Measurements from ENCODE around the gene MPIG6B. TPM values are rescaled to one million over a fixed set of nuclear protein-coding genes. Genes with fewer than 3 reads are reported as not detected.

The MPIG6B gene
- total RNA-seq, 6 donors from 2014 or later: 0.30 to 4.1 (median 1.2) TPM; not detected in 1

GRCh38 chr6:31762878-31763618 lies 39.9 kb downstream of the MPIG6B start:
- ATAC-seq (ENCODE audit: low FRiP score in 2 of 2) (peak in 1 of 2 donors; percentile 4), DNase-seq (no peak)
- H3K4me1 ChIP-seq: peaks cover 0 to 7% (median 6%) of the 10 kb centered on the region in 4 donors
- H3K27ac ChIP-seq: peak overlapping the region; percentile 9 to 57 (median 17)
- 17 to 84% methylated on average over 1 to 8 of the region's 8 CpGs for WGBS, 2 donors
- TF ChIP-seq POLR2AphosphoS5 (IDR thresholded peaks at IDR 0.05) (no peak), POLR2A (IDR thresholded peaks at IDR 0.05) (no peak), EP300 (IDR thresholded peaks at IDR 0.05) (no peak)
- TF ChIP-seq, protein P1, sequence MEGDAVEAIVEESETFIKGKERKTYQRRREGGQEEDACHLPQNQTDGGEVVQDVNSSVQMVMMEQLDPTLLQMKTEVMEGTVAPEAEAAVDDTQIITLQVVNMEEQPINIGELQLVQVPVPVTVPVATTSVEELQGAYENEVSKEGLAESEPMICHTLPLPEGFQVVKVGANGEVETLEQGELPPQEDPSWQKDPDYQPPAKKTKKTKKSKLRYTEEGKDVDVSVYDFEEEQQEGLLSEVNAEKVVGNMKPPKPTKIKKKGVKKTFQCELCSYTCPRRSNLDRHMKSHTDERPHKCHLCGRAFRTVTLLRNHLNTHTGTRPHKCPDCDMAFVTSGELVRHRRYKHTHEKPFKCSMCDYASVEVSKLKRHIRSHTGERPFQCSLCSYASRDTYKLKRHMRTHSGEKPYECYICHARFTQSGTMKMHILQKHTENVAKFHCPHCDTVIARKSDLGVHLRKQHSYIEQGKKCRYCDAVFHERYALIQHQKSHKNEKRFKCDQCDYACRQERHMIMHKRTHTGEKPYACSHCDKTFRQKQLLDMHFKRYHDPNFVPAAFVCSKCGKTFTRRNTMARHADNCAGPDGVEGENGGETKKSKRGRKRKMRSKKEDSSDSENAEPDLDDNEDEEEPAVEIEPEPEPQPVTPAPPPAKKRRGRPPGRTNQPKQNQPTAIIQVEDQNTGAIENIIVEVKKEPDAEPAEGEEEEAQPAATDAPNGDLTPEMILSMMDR (IDR thresholded peaks at IDR 0.05): no peak
- H3K9me3 ChIP-seq: no peaks in the 10 kb centered on the region
- no peak overlapping the region for H3K4me3 ChIP-seq
- H3K27me3 ChIP-seq: no peaks in the 10 kb centered on the region
- no peaks in the 10 kb centered on the region for H3K36me3 ChIP-seq

GRCh38 chr6:31763619-31763940 lies 40.4 kb downstream of the MPIG6B start:
- Histone ChIP-seq H3K4me1 (peaks cover 0 to 7% (median 6%) of the 10 kb centered on the region in 4 donors), H3K9me3 (no peaks in the 10 kb centered on the region), H3K27ac (peak overlapping the region in 3 of 4 donors; percentile 9 to 57 (median 18)), H3K27me3 (no peaks in the 10 kb centered on the region), H3K36me3 (no peaks in the 10 kb centered on the region), H3K4me3 (no peak overlapping the region)
- TF ChIP-seq POLR2A (IDR thresholded peaks at IDR 0.05): no peak
- TF ChIP-seq, protein P1 (IDR thresholded peaks at IDR 0.05): no peak
- TF ChIP-seq EP300 (IDR thresholded peaks at IDR 0.05): no peak
- TF ChIP-seq POLR2AphosphoS5 (IDR thresholded peaks at IDR 0.05): no peak
- WGBS, 2 donors: 20 to 35% methylated on average over 1 of the region's 1 CpG
- peak in 1 of 2 donors; percentile 64 for ATAC-seq (ENCODE audit: low FRiP score in 2 of 2)
- no peak for DNase-seq

DNA sequence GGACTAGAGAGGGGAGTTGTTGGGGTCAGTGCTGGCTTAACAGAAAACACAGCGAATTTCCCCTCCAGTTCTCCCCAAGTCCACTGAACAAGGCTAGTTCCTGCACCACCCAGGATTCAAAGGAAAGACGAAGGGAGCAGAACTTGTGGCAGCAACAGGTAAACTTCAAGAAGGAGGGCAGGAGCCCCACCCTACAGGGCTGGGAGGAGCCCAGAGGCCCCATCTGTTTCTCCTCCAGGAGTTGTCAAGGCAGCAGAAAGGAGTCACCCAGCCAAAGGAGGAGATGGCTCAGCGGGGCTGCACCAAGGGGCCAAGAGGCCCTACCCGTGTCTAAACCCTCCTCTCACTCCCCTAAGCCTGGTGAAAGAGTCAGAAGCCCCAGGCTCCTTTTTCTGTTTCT lies 41.0 kb downstream of the MPIG6B start:
- ATAC-seq (ENCODE audit: low FRiP score in 2 of 2) (no peak), DNase-seq (no peak)
- TF ChIP-seq EP300 (IDR thresholded peaks at IDR 0.05): no peak
- TF ChIP-seq, protein P1 (IDR thresholded peaks at IDR 0.05): no peak
- no peak for TF ChIP-seq POLR2AphosphoS5 (IDR thresholded peaks at IDR 0.05)
- no peak for TF ChIP-seq POLR2A (IDR thresholded peaks at IDR 0.05)
- Histone ChIP-seq H3K27ac (peak overlapping the region in 1 of 4 donors; percentile 3), H3K36me3 (no peaks in the 10 kb centered on the region), H3K9me3 (no peaks in the 10 kb centered on the region), H3K27me3 (no peaks in the 10 kb centered on the region), H3K4me1 (peaks cover 0 to 7% (median 6%) of the 10 kb centered on the region in 4 donors), H3K4me3 (no peak overlapping the region)
- WGBS, 2 donors: 78 to 83% methylated on average over 4 of the region's 4 CpGs

DNA sequence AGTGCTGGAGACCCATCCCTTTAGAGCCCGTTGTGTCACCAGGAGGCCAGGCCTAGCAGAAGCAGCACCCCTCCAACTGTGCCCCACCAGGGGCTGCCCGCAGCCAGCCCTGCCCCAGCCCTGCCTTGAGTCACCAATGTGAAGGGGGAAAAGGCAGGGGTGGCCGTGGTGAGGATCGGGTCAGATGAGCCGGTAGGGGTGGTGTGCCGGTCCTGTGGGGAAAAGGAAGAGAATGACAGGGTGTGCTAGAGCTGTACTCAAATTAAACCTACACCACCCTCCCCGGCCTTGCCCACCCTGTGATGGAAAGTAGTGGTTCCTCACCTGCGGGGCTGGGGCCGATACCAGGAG lies 42.4 kb downstream of the MPIG6B start:
- ATAC-seq (ENCODE audit: low FRiP score in 2 of 2) (no peak), DNase-seq (peak in 1 of 2 donors; percentile 63)
- no peaks in the 10 kb centered on the region for H3K36me3 ChIP-seq
- H3K27me3 ChIP-seq: no peaks in the 10 kb centered on the region
- peaks cover 0 to 9% (median 7%) of the 10 kb centered on the region in 4 donors for H3K4me1 ChIP-seq
- no peak overlapping the region for H3K27ac ChIP-seq
- H3K4me3 ChIP-seq: no peak overlapping the region
- WGBS, 2 donors: 73 to 83% methylated on average over 9 of the region's 9 CpGs
- no peaks in the 10 kb centered on the region for H3K9me3 ChIP-seq
- TF ChIP-seq, protein P1 (IDR thresholded peaks at IDR 0.05): no peak
- TF ChIP-seq EP300 (IDR thresholded peaks at IDR 0.05) (no peak), POLR2A (IDR thresholded peaks at IDR 0.05) (no peak), POLR2AphosphoS5 (IDR thresholded peaks at IDR 0.05) (no peak)

Data from upper lobe of left lung (tissue), 6 donors.